OCI-LY3 (cell line): ENCODE results near the gene TSEN54.

ENCODE experiments used
- EZH2phosphoT487 ChIP-seq: fragments of 200-600 bp; shearing (Covaris generic); IDR thresholded peaks from 2 replicates; pipeline ENCODE4 v1.6.1; 2018; ENCODE audit warnings: antibody characterized with exemption, mixed run types, low read depth
- TF ChIP-seq, protein P1 (sequence below): fragments of 200-600, 300-600 bp; sonication (generic); IDR thresholded peaks from 2 replicates; pipeline ENCODE4 v1.5.1; 2014; ENCODE audit warnings: antibody characterized with exemption, low read length, low read depth

DNA sequence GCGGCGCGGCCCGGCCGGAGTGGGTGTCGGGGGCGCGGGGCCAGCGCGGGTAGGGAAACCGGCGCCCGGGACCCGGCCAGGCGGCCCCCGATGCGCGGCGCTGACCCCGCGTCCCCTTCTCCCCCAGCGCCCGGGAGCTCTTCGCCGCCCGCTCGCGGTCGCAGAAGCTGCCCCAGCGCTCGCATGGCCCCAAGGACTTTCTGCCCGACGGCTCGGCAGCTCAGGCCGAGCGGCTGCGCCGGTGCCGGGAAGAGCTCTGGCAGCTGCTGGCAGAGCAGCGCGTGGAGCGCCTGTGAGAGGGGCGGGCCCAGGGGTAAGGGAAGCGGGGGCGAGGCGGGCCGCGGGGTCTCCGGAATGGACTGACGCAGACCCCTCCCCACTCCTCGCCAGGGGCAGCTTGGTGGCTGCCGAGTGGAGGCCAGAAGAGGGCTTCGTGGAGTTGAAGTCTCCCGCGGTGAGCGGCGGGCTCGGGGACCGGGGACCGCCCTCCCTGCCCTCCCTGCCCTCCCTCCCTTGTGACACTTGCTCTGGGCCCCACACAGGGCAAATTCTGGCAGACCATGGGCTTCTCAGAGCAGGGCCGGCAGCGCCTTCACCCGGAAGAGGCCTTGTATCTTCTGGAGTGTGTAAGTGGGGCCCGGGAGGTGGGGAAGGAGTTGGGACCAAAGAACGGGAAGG, 430 bp downstream of the TSEN54 start:
- TF ChIP-seq, protein P1, sequence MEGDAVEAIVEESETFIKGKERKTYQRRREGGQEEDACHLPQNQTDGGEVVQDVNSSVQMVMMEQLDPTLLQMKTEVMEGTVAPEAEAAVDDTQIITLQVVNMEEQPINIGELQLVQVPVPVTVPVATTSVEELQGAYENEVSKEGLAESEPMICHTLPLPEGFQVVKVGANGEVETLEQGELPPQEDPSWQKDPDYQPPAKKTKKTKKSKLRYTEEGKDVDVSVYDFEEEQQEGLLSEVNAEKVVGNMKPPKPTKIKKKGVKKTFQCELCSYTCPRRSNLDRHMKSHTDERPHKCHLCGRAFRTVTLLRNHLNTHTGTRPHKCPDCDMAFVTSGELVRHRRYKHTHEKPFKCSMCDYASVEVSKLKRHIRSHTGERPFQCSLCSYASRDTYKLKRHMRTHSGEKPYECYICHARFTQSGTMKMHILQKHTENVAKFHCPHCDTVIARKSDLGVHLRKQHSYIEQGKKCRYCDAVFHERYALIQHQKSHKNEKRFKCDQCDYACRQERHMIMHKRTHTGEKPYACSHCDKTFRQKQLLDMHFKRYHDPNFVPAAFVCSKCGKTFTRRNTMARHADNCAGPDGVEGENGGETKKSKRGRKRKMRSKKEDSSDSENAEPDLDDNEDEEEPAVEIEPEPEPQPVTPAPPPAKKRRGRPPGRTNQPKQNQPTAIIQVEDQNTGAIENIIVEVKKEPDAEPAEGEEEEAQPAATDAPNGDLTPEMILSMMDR: no peak
- TF ChIP-seq EZH2phosphoT487: no peak
